WTC11 (cell line): ENCODE data around the gene CD300A. TPM values are rescaled to one million over a fixed set of nuclear protein-coding genes. Genes with fewer than 3 reads are reported as not detected.

Experiments
- ATAC-seq: fragments of 200-7000 bp; cut with Tn5 transposase; 2 replicates; pipeline ENCODE4 v1.10.0; 2021; ENCODE audit warnings: mild to moderate bottlenecking, moderate library complexity
- CTCF ChIA-PET: fragments of 300-600 bp; sonication (Branson Sonifier 250); formaldehyde crosslinking; loops from one replicate; lab custom pipeline; 2021; ENCODE audit warnings: antibody characterized with exemption; lab: Charles Lee
- POLR2A ChIA-PET: fragments of 350-600 bp; sonication (Branson Sonifier 250); formaldehyde crosslinking; loops from one replicate; lab custom pipeline; 2021; ENCODE audit warnings: antibody characterized with exemption; lab: Charles Lee
- DNase-seq: peaks from one replicate; pipeline ENCODE4 v3.0.0; 2021; ENCODE audit warnings: low spot score
- H3K27ac Mint-ChIP-seq: 2 replicates; pipeline ENCODE4 v1.8.0; 2021; ENCODE audit warnings: mixed read lengths
- H3K27me3 Mint-ChIP-seq: 2 replicates; pipeline ENCODE4 v1.8.0; 2021; ENCODE audit warnings: low read depth, mild to moderate bottlenecking, moderate library complexity, mixed read lengths
- H3K36me3 Mint-ChIP-seq: 2 replicates; pipeline ENCODE4 v1.8.0; 2021; ENCODE audit warnings: mixed read lengths
- H3K4me1 Mint-ChIP-seq: 2 replicates; pipeline ENCODE4 v1.8.0; 2022; ENCODE audit warnings: mixed read lengths
- H3K4me3 Mint-ChIP-seq: 2 replicates; pipeline ENCODE4 v1.8.0; 2021; ENCODE audit warnings: mild to moderate bottlenecking, moderate library complexity, mixed read lengths
- H3K9me3 Mint-ChIP-seq: 2 replicates; pipeline ENCODE4 v1.8.0; 2021; ENCODE audit warnings: mixed read lengths
- CREM ChIP-seq: sonication (generic); formaldehyde crosslinking; IDR thresholded peaks from 2 replicates; pipeline ENCODE4 v1.8.1; 2022; ENCODE audit warnings: mild to moderate bottlenecking, missing genetic modification reagents, moderate library complexity
- EMX1 ChIP-seq: fragments of 250-450 bp; sonication (Bioruptor Pico); IDR thresholded peaks from 2 replicates; pipeline ENCODE4 v1.8.0; 2021; ENCODE audit warnings: mild to moderate bottlenecking
- ESRRA ChIP-seq: sonication (generic); formaldehyde crosslinking; IDR thresholded peaks from 2 replicates; pipeline ENCODE4 v1.8.1; 2022; ENCODE audit warnings: mild to moderate bottlenecking, missing genetic modification reagents, borderline replicate concordance
- FOXP1 ChIP-seq: sonication (generic); formaldehyde crosslinking; IDR thresholded peaks from 2 replicates; pipeline ENCODE4 v1.8.0; 2022; ENCODE audit warnings: missing genetic modification reagents, mild to moderate bottlenecking, moderate library complexity, borderline replicate concordance
- HMGA2 ChIP-seq: fragments of 250-450 bp; sonication (Bioruptor Pico); IDR thresholded peaks from 2 replicates; pipeline ENCODE4 v1.4.0; 2021; ENCODE audit warnings: mild to moderate bottlenecking, moderate library complexity
- NFATC4 ChIP-seq: fragments of 250-450 bp; sonication (Bioruptor Pico); IDR thresholded peaks from 2 replicates; pipeline ENCODE4 v1.9.0; 2021; ENCODE audit warnings: mild to moderate bottlenecking
- RELA ChIP-seq: sonication (generic); formaldehyde crosslinking; IDR thresholded peaks from 2 replicates; pipeline ENCODE4 v1.8.1; 2022; ENCODE audit warnings: missing genetic modification reagents, mild to moderate bottlenecking, borderline replicate concordance
- ZNF263 ChIP-seq: sonication (generic); formaldehyde crosslinking; IDR thresholded peaks from 2 replicates; pipeline ENCODE4 v1.8.1; 2022; ENCODE audit warnings: low read depth, mild to moderate bottlenecking, moderate library complexity, missing genetic modification reagents
- total RNA-seq: library from RNA; stranded (reverse); gene quantifications from 3 replicates; pipeline ENCODE4 v1.2.3, GENCODE V29; 2021
- TF ChIP-seq, protein P1 (sequence below): sonication (generic); formaldehyde crosslinking; IDR thresholded peaks from 2 replicates; pipeline ENCODE4 v1.8.1; 2022; ENCODE audit warnings: mild to moderate bottlenecking, missing genetic modification reagents, moderate library complexity, borderline replicate concordance
- TF ChIP-seq, protein P2 (sequence below): sonication (generic); formaldehyde crosslinking; IDR thresholded peaks from 2 replicates; pipeline ENCODE4 v1.8.0; 2022; ENCODE audit warnings: mild to moderate bottlenecking, missing genetic modification reagents
- TF ChIP-seq, protein P3 (sequence below): sonication (generic); formaldehyde crosslinking; IDR thresholded peaks from 2 replicates; pipeline ENCODE4 v1.8.1; 2022; ENCODE audit warnings: missing genetic modification reagents, borderline replicate concordance
- TF ChIP-seq, protein P4 (sequence below): sonication (generic); formaldehyde crosslinking; IDR thresholded peaks from 2 replicates; pipeline ENCODE4 v1.8.0; 2023; ENCODE audit warnings: missing genetic modification reagents, mild to moderate bottlenecking, borderline replicate concordance
- TF ChIP-seq, protein P5 (sequence below): sonication (generic); formaldehyde crosslinking; IDR thresholded peaks from 2 replicates; pipeline ENCODE4 v1.8.1; 2022; ENCODE audit warnings: low read depth, mild to moderate bottlenecking, moderate library complexity, missing genetic modification reagents, borderline replicate concordance
- TF ChIP-seq, protein P6 (sequence below): sonication (generic); formaldehyde crosslinking; IDR thresholded peaks from 2 replicates; pipeline ENCODE4 v1.8.1; 2022; ENCODE audit warnings: mild to moderate bottlenecking, moderate library complexity, missing genetic modification reagents
- TF ChIP-seq, protein P7 (sequence below): fragments of 250-450 bp; sonication (Bioruptor Pico); conservative IDR thresholded peaks from 2 replicates; pipeline ENCODE4 v1.9.0; 2021; ENCODE audit warnings: mild to moderate bottlenecking

CD300A gene
- total RNA-seq, 1 experiment from 2014 or later = 1.1 TPM

DNA sequence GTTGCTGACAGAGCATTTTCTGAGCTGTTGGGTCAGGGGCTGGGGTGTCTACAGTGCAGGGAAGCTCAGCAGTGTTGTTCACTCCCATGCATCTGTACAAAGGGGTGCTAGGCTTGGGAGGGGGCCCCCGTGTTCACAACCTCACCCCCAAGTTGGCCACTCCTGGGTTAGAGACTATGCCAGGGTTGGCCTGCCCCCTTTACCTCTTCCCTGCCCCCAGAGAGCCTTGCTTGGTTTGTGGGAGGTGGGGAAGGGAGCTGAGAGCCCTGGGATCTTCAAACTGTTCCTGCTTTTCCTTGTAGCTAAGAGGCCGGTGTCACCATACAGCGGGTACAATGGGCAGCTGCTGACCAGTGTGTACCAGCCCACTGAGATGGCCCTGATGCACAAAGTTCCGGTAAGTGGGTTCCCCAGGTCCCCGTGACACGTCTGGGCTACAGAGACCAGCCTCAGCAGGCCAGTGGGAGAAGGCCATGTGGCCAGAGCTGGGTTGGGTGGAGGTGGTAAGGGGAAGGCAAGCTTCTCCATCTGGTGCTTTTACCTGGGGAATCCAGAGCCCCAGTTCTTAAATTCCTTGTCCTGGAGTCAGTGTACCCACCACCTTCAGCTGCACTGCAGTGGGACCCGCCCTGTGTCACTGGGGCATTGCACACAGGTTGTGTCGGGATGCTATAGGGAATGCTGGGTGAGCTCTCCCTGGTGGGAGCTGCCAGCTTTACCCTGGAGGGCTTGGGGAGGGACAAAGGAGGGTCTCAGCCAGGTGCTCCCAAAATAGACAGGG lies 22.7 kb upstream of the CD300A start (continued):
- TF ChIP-seq, protein P1, sequence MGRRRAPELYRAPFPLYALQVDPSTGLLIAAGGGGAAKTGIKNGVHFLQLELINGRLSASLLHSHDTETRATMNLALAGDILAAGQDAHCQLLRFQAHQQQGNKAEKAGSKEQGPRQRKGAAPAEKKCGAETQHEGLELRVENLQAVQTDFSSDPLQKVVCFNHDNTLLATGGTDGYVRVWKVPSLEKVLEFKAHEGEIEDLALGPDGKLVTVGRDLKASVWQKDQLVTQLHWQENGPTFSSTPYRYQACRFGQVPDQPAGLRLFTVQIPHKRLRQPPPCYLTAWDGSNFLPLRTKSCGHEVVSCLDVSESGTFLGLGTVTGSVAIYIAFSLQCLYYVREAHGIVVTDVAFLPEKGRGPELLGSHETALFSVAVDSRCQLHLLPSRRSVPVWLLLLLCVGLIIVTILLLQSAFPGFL (CRISPR knock-in tag) = no peak
- TF ChIP-seq, protein P2, sequence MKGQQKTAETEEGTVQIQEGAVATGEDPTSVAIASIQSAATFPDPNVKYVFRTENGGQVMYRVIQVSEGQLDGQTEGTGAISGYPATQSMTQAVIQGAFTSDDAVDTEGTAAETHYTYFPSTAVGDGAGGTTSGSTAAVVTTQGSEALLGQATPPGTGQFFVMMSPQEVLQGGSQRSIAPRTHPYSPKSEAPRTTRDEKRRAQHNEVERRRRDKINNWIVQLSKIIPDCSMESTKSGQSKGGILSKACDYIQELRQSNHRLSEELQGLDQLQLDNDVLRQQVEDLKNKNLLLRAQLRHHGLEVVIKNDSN = no peak
- TF ChIP-seq CREM (CRISPR knock-in tag) = no peak
- TF ChIP-seq, protein P3, sequence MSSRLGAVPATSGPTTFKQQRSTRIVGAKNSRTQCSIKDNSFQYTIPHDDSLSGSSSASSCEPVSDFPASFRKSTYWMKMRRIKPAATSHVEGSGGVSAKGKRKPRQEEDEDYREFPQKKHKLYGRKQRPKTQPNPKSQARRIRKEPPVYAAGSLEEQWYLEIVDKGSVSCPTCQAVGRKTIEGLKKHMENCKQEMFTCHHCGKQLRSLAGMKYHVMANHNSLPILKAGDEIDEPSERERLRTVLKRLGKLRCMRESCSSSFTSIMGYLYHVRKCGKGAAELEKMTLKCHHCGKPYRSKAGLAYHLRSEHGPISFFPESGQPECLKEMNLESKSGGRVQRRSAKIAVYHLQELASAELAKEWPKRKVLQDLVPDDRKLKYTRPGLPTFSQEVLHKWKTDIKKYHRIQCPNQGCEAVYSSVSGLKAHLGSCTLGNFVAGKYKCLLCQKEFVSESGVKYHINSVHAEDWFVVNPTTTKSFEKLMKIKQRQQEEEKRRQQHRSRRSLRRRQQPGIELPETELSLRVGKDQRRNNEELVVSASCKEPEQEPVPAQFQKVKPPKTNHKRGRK (CRISPR knock-in tag) = no peak
- TF ChIP-seq, all 79 proteins: peak for 0

DNA sequence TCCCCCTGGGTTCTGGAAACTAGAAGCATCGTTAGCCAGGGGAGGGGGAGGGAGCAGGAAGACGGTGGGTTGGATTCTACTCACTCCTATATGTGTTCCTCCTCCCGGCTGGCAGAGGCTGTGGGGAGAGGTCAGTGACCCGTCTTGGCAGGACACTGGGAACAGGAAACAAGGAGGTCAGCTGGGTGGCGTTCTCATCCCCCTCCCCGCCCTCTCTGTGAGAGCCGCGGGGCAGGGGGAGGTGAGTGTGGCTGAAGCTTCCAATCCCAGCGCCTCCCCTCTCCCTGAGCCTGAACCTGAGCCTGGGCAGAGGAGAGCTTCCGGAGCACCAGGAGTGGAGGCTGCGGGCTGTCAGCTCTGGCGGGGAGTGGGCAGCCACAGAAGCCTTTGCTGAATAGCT lies 22.0 kb upstream of the CD300A start:
- DNase-seq (no peak), ATAC-seq (peak; percentile 6; the same call in 1 of the 2 replicates)
- TF ChIP-seq ESRRA (CRISPR knock-in tag) (no peak), FOXP1 (CRISPR knock-in tag) (no peak)
- TF ChIP-seq, protein P4, sequence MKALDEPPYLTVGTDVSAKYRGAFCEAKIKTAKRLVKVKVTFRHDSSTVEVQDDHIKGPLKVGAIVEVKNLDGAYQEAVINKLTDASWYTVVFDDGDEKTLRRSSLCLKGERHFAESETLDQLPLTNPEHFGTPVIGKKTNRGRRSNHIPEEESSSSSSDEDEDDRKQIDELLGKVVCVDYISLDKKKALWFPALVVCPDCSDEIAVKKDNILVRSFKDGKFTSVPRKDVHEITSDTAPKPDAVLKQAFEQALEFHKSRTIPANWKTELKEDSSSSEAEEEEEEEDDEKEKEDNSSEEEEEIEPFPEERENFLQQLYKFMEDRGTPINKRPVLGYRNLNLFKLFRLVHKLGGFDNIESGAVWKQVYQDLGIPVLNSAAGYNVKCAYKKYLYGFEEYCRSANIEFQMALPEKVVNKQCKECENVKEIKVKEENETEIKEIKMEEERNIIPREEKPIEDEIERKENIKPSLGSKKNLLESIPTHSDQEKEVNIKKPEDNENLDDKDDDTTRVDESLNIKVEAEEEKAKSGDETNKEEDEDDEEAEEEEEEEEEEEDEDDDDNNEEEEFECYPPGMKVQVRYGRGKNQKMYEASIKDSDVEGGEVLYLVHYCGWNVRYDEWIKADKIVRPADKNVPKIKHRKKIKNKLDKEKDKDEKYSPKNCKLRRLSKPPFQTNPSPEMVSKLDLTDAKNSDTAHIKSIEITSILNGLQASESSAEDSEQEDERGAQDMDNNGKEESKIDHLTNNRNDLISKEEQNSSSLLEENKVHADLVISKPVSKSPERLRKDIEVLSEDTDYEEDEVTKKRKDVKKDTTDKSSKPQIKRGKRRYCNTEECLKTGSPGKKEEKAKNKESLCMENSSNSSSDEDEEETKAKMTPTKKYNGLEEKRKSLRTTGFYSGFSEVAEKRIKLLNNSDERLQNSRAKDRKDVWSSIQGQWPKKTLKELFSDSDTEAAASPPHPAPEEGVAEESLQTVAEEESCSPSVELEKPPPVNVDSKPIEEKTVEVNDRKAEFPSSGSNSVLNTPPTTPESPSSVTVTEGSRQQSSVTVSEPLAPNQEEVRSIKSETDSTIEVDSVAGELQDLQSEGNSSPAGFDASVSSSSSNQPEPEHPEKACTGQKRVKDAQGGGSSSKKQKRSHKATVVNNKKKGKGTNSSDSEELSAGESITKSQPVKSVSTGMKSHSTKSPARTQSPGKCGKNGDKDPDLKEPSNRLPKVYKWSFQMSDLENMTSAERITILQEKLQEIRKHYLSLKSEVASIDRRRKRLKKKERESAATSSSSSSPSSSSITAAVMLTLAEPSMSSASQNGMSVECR = no peak
- TF ChIP-seq, protein P5, sequence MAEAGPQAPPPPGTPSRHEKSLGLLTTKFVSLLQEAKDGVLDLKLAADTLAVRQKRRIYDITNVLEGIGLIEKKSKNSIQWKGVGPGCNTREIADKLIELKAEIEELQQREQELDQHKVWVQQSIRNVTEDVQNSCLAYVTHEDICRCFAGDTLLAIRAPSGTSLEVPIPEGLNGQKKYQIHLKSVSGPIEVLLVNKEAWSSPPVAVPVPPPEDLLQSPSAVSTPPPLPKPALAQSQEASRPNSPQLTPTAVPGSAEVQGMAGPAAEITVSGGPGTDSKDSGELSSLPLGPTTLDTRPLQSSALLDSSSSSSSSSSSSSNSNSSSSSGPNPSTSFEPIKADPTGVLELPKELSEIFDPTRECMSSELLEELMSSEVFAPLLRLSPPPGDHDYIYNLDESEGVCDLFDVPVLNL (CRISPR knock-in tag) = no peak
- CTCF ChIA-PET = interaction anchor here (1.0 to 5.8 kb wide), 8 partner anchors 10 to 143 kb away, joined by 3 to 36 read pairs (median 4); partner anchors contain the start of gene GPR142
- POLR2A ChIA-PET = interaction anchor here (1.0 to 2.4 kb wide), 2 partner anchors 9 to 12 kb away, joined by 3 to 11 read pairs; no protein-coding TSS in a partner anchor
- no peak overlapping the region for H3K4me3 Mint-ChIP-seq
- H3K27me3 Mint-ChIP-seq = no peaks in the 10 kb centered on the region
- peaks cover 25% of the 10 kb centered on the region for H3K4me1 Mint-ChIP-seq
- H3K27ac Mint-ChIP-seq = no peak overlapping the region
- peaks cover 7% of the 10 kb centered on the region; the same call in 1 of the 2 replicates for H3K36me3 Mint-ChIP-seq
- H3K9me3 Mint-ChIP-seq = no peaks in the 10 kb centered on the region

DNA sequence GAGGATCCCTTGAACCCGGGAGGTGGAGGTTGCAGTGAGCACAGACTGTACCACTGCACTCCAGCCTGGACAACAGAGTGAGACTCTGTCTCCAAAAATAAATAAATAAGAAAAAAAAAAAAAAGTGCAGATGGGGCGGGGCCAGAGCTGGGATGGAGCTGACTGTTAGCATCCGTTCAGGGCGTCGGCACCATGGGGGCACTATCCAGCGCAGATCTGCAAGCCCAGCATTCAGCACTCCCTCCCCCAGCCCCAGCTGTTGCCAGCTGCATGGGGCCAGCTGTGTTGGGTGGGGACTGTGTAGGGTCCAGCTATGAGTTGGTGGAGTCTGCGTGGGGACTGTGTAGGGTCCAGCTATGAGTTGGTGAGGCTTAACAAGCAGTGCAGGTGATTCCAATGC lies 21.3 kb upstream of the CD300A start:
- H3K36me3 Mint-ChIP-seq = peaks cover 4% of the 10 kb centered on the region; the same call in 1 of the 2 replicates
- no peaks in the 10 kb centered on the region for H3K9me3 Mint-ChIP-seq
- ATAC-seq (no peak), DNase-seq (no peak)
- ChIA-PET CTCF (interaction anchor here (1.0 to 5.8 kb wide), 7 partner anchors 9 to 121 kb away, joined by 3 to 36 read pairs (median 4); partner anchors contain the start of gene GPR142), POLR2A (interaction anchor here (1.0 to 2.4 kb wide), 2 partner anchors 8 to 12 kb away, joined by 3 to 11 read pairs; no protein-coding TSS in a partner anchor)
- H3K27me3 Mint-ChIP-seq = no peaks in the 10 kb centered on the region
- no peak overlapping the region for H3K27ac Mint-ChIP-seq
- peaks cover 25% of the 10 kb centered on the region for H3K4me1 Mint-ChIP-seq
- no peak overlapping the region for H3K4me3 Mint-ChIP-seq
- TF ChIP-seq, protein P6, sequence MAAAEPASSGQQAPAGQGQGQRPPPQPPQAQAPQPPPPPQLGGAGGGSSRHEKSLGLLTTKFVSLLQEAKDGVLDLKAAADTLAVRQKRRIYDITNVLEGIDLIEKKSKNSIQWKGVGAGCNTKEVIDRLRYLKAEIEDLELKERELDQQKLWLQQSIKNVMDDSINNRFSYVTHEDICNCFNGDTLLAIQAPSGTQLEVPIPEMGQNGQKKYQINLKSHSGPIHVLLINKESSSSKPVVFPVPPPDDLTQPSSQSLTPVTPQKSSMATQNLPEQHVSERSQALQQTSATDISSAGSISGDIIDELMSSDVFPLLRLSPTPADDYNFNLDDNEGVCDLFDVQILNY (CRISPR knock-in tag) = no peak
- TF ChIP-seq EMX1 (CRISPR knock-in tag) (no peak), ZNF263 (no peak), HMGA2 (CRISPR knock-in tag) (no peak), NFATC4 (CRISPR knock-in tag) (no peak), RELA (no peak)
- TF ChIP-seq, protein P7, sequence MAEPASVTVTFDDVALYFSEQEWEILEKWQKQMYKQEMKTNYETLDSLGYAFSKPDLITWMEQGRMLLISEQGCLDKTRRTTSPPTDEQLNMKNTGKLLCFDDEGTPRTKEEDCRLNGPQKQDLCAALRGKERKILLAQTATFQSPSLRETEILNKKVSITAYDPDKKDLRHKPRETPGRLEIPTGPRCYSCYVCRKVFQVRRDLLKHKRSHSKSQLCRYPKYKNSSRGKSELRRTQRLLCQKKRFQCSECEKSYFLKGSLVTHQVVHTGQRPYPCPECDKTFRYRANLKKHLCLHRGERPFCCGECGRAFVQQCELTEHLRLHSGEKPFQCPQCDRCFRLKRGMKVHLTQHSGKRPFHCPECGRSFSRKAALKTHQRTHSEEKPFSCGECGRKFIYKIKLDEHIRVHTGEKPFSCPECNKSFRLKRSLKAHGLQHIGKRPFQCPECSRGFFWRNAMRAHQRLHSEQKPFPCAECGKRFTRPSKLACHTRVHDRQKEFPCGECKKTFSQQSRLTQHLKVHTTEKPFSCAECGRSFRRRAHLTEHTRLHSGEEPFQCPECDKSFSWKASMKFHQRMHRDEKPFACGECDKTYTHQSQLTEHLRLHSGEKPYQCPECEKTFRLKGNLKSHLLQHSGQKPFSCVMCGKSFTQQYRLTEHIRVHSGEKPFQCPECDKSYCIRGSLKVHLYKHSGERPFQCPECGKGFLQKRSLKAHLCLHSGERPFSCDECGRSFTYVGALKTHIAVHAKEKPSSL (CRISPR knock-in tag) = no peak
- TF ChIP-seq, protein P1 (CRISPR knock-in tag) = no peak
